PC-9 (cell line): ENCODE results near the gene TRIM74. TPM values are rescaled to one million over a fixed set of nuclear protein-coding genes. Genes with fewer than 3 reads are reported as not detected.
"Not testable (repeated sequence)": the region's sequence is repeated elsewhere in the genome, so short reads cannot be mapped to it uniquely, and the experiment has no call there.

ENCODE experiments used
- Bru-seq: library from RNA; stranded (reverse); fragments of 400-500 nt; gene quantifications from one replicate; lab custom pipeline; 2021; lab: Mats Ljungman, UMichigan
- BruChase-seq, 2 experiments: library from RNA; stranded (reverse); fragments of 400-500 nt; gene quantifications; one replicate each; lab custom pipeline; 2021; lab: Mats Ljungman, UMichigan
- BruUV-seq: library from RNA; stranded (reverse); fragments of 400-500 nt; replicated peaks from 2 replicates; lab custom pipeline; 2021; lab: Mats Ljungman, UMichigan
- CTCF ChIA-PET: fragments of 300-600 bp; sonication (Branson Sonifier 250); formaldehyde crosslinking; loops from one replicate; lab custom pipeline; 2022; ENCODE audit warnings: antibody characterized with exemption; lab: Charles Lee
- POLR2A ChIA-PET: fragments of 300-600 bp; sonication (Branson Sonifier 250); formaldehyde crosslinking; loops from one replicate; lab custom pipeline; 2022; ENCODE audit warnings: antibody characterized with exemption; ENCODE audit not compliant: unreplicated experiment; lab: Charles Lee
- DNase-seq, 2 experiments: peaks; one replicate each; pipeline versions ENCODE4 v3.0.0 to v3.0.0-alpha.2; 2015 to 2022; ENCODE audit warnings: mixed read lengths in 1 of 2
- H2AFZ ChIP-seq: fragments of 200-600 bp; sonication (generic); 2 replicates; pipeline ENCODE4 v1.8.1; 2017; ENCODE audit warnings: antibody characterized with exemption
- H3F3A ChIP-seq: fragments of 200-600 bp; sonication (generic); 2 replicates; pipeline ENCODE4 v1.8.1; 2017; ENCODE audit warnings: antibody characterized with exemption, mild to moderate bottlenecking, low read depth; ENCODE audit not compliant: insufficient read depth
- H3K27ac ChIP-seq: fragments of 200-600 bp; sonication (generic); 2 replicates; pipeline ENCODE4 v1.6.1; 2016; ENCODE audit warnings: mixed run types
- H3K27me3 ChIP-seq: fragments of 200-600 bp; sonication (generic); 2 replicates; pipeline ENCODE4 v1.6.1; 2016; ENCODE audit warnings: low read depth, mixed run types; ENCODE audit not compliant: insufficient read depth
- H3K36me3 ChIP-seq: fragments of 200-600 bp; sonication (generic); 2 replicates; pipeline ENCODE4 v1.6.1; 2016; ENCODE audit warnings: low read depth, mixed run types
- H3K4me1 ChIP-seq: fragments of 200-600 bp; sonication (generic); replicated peaks from 2 replicates; pipeline ENCODE4 v1.6.1; 2016; ENCODE audit warnings: mixed run types; ENCODE audit not compliant: insufficient read depth
- H3K4me2 ChIP-seq: fragments of 200-600 bp; sonication (generic); 2 replicates; pipeline ENCODE4 v1.6.1; 2017; ENCODE audit warnings: mixed run types
- H3K4me3 ChIP-seq: fragments of 200-600 bp; sonication (generic); 2 replicates; pipeline ENCODE4 v1.6.1; 2016; ENCODE audit warnings: mixed run types
- H3K79me2 ChIP-seq: fragments of 200-600 bp; sonication (generic); 2 replicates; pipeline ENCODE4 v1.6.1; 2017; ENCODE audit warnings: low read depth, mixed run types
- H3K9me2 ChIP-seq: fragments of 200-600 bp; sonication (generic); 2 replicates; pipeline ENCODE4 v1.8.1; 2017; ENCODE audit warnings: mild to moderate bottlenecking; ENCODE audit not compliant: insufficient read depth
- H3K9me3 ChIP-seq: fragments of 200-600 bp; sonication (generic); 2 replicates; pipeline ENCODE4 v1.8.1; 2016; ENCODE audit warnings: low read depth; ENCODE audit not compliant: insufficient read depth
- H4K20me1 ChIP-seq: fragments of 200-600 bp; sonication (generic); 2 replicates; pipeline ENCODE4 v1.8.1; 2017; ENCODE audit not compliant: insufficient read depth
- intact Hi-C: fragments of 100-400 bp; cut with micrococcal nuclease; formaldehyde crosslinking; loops from one replicate; pipeline ENCODE4 v1.10.0; 2022; ENCODE audit not compliant: unreplicated experiment
- long read RNA-seq: library from polyadenylated mRNA; stranded (forward); transcript quantifications from one replicate; pipeline ENCODE4 v2.0.0, GENCODE V29; 2022
- total RNA-seq: library from RNA; stranded (reverse); gene quantifications from 2 replicates; pipeline ENCODE4 v1.2.3, GENCODE V29; 2021

The TRIM74 gene
- total RNA-seq = 1.2 and 2.6 TPM in 2 replicates
- percentile 37 among the genes with signal in this experiment for Bru-seq, nascent RNA
- BruChase-seq, experiment 1, labeled RNA remaining after a 2-hour chase = percentile 53 among the genes with signal in this experiment
- percentile 50 among the genes with signal in this experiment for BruChase-seq, experiment 2, labeled RNA remaining after a 6-hour chase
- long read RNA-seq, partial matches to known transcripts = 0 of 1 reads
- long read RNA-seq, other reads (novel, unspliced or antisense) = 1 of 1 reads

DNA sequence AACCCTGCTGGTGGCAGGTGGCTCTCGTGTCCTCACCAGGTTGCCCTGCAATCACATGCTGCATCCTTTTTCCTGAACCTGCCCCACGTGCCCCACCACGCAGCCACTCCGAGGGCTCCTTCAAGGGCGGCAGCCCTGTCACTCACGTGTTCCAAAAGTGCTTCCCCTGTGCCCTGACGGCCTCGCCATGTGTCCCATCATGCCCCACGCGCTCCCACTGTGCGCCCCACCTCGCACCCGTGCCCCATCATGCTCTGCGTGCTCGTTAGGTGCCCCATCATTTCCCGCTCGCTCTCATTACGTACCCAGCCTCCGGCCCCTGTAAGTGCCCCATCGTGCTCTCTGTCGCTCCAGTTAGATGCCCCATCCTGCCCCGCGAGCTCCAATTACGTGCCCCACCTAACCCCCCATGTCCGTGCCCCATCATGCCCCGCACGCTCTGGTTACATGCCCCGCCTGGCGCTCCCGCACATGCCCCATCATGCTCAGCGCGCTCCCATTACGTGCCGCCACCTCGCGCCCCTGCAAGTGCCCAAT, at the start of gene TRIM74:
TSS of gene TRIM74 (minus strand) at position 487 of the 537 bp plus-strand sequence. CDS start 3,309 bp downstream, outside the sequence.
- H3K27me3 ChIP-seq, CTCF ChIA-PET, H4K20me1 ChIP-seq, H3K4me1 ChIP-seq, POLR2A ChIA-PET, H2AFZ ChIP-seq, H3K4me3 ChIP-seq, H3K36me3 ChIP-seq, BruUV-seq, DNase-seq, H3K4me2 ChIP-seq, H3K79me2 ChIP-seq, H3K27ac ChIP-seq, H3K9me2 ChIP-seq, H3K9me3 ChIP-seq, H3F3A ChIP-seq, intact Hi-C loops: not testable (repeated sequence)

DNA sequence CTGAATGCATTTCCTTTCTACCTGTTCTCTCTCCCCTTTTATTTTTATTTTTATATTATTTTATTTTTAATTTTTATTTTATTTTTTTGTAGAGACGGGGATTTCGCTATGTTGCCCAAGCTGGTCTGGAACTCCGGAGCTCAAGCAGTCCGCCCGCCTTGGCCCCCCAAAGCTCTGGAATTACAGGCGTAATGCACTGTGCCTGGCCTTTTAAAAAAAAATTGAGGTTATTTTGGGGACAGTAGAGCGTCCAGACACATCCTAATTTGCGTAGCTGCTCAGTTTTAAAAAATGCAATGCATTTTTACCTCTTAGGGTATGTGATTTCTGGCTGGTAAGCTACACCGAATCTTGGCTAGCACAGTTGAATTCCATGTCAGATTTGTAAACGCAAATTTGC, 37.2 kb upstream of the TRIM74 start:
- H3K36me3 ChIP-seq, H3K27ac ChIP-seq, H3F3A ChIP-seq, H4K20me1 ChIP-seq, H3K9me2 ChIP-seq, H2AFZ ChIP-seq, BruUV-seq, intact Hi-C loops, H3K9me3 ChIP-seq, POLR2A ChIA-PET, H3K4me1 ChIP-seq, CTCF ChIA-PET, H3K79me2 ChIP-seq, H3K27me3 ChIP-seq: not testable (repeated sequence)
- Histone ChIP-seq H3K4me3 (peak overlapping the region; percentile 67; the same call in 1 of the 2 replicates), H3K4me2 (peak overlapping the region; percentile 92)
- peak in 1 of 2 experiments; percentile 13 for DNase-seq

DNA sequence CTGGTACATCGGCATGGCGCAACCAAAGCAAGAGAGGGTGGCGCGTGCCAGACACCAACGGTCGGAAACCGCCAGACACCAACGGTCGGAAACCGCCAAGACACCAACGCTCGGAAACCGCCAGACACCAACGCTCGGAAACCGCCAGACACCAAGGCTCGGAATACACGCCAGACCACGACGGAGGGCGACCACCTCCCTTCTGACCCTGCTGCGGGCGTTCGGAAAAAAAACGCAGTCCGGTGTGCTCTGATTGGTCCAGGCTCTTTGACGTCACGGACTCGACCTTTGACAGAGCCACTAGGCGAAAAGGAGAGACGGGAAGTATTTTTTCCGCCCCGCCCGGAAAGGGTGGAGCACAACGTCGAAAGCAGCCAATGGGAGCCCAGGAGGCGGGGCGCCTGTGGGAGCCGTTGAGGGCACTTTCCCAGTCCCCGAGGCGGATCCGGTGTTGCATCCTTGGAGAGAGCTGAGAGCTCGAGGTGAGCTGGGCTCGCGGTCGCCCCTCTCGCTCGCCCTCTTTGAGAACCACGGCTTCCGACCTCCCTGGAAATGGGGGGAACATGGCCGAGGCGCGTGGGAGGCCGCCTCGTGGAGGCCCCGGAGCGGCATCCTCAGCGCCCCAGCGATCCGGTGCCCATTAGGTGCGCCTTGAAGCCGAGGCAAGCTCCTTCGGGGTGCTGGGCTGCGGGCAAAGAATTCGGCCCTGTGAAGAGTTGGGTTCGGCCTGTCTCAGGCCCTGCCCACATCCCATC, 36.6 kb upstream of the TRIM74 start:
- POLR2A ChIA-PET = not testable (repeated sequence)

DNA sequence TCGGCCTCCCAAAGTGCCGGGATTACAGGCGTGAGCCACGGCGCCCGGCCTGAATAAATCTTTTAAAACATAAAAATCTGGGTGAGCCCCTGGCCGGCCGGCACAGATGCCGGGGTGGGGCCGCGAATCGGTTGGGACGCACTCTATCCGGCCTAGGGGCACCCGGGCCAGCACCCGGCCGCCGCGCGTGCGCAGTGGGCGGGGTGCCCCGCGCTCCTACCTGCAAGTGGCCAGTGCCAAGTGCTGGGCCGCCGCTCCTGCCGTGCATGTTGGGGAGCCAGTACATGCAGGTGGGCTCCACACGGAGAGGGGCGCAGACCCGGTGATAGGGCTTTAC, 36.1 kb upstream of the TRIM74 start:
- peak overlapping the region; percentile 57; the same call in 1 of the 2 replicates for H3K4me3 ChIP-seq
- H3K4me1 ChIP-seq, CTCF ChIA-PET, H4K20me1 ChIP-seq, H3K9me2 ChIP-seq, H3K27me3 ChIP-seq, intact Hi-C loops, H3K9me3 ChIP-seq, H3F3A ChIP-seq, H3K36me3 ChIP-seq, H3K79me2 ChIP-seq, POLR2A ChIA-PET: not testable (repeated sequence)
- H3K27ac ChIP-seq = peak overlapping the region; percentile 78; the same call in 1 of the 2 replicates
- TSS peak; percentile 85 for BruUV-seq
- peak overlapping the region; percentile 75 for H2AFZ ChIP-seq
- DNase-seq = peak in 1 of 2 experiments; percentile 85
- peak overlapping the region; percentile 10; the same call in 1 of the 2 replicates for H3K4me2 ChIP-seq

More for the DNA sequence above, 36.6 kb upstream of the TRIM74 start:
- H3K4me1 ChIP-seq, H3K9me3 ChIP-seq, H3K27me3 ChIP-seq, H3K36me3 ChIP-seq, CTCF ChIA-PET, H3K9me2 ChIP-seq, H4K20me1 ChIP-seq, BruUV-seq, intact Hi-C loops, H3K79me2 ChIP-seq, H3F3A ChIP-seq: not testable (repeated sequence)
- Histone ChIP-seq H3K4me2 (peak overlapping the region; percentile 33; the same call in 1 of the 2 replicates), H3K27ac (peak overlapping the region; percentile 78), H3K4me3 (peak overlapping the region; percentile 57; the same call in 1 of the 2 replicates), H2AFZ (peak overlapping the region; percentile 77)
- DNase-seq = peak; percentile 72 to 92

DNA sequence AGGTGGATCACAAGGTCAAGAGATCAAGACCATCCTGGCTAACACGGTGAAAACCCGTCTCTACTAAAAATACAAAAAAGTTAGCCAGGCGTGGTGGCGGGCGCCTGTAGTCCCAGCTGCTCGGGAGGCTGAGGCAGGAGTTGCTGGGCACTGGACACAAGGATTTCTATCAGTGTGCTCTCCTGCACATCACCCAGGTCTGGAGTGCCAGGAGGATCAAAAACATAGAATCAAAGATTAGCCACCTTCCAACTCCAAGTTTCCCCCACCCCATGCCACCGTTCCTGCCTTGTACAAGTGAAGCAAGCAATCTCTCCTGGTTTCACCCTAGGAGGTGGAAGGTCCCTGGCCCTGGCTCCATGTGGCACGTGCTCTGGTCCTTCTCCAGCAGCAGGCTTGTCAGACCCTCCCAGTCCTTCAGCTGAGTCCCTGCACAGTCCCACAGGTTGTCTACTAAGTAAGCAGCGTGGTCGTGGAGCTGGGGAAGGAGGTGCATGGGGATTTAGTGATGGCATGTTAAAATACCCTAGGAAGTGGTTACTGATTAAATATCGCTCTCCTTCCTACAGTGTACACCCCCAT, 28.7 kb upstream of the TRIM74 start:
- H3F3A ChIP-seq, H3K36me3 ChIP-seq, DNase-seq, H2AFZ ChIP-seq, H3K9me2 ChIP-seq, H3K79me2 ChIP-seq, intact Hi-C loops, CTCF ChIA-PET, H3K4me1 ChIP-seq, H3K27me3 ChIP-seq, H4K20me1 ChIP-seq, POLR2A ChIA-PET, H3K9me3 ChIP-seq, H3K27ac ChIP-seq, H3K4me2 ChIP-seq, H3K4me3 ChIP-seq: not testable (repeated sequence)
- BruUV-seq = TSS peak; percentile 1

DNA sequence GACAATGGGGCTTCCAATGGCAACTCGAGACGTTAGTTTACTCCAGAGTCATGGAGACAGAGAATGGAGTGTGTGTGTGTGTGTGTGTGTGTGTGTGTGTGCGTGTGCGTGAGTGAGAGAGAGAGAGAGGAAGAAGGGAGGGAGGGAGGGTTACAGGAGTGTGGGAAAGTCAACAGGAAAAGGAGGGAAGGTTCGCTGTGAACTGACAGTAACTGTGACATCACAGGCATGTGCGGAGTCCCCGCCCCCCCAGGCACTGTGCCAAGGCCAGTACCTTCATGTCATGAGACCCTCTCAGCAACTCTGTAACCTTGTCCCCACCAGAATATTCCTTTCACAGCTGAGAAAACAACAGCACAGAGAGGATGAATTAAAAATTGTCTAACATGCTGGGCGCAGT, 28.2 kb upstream of the TRIM74 start:
- CTCF ChIA-PET, H3K27me3 ChIP-seq, H3K79me2 ChIP-seq, H3K9me3 ChIP-seq, DNase-seq, intact Hi-C loops, H3K4me3 ChIP-seq, H3F3A ChIP-seq, H4K20me1 ChIP-seq, POLR2A ChIA-PET, H3K4me1 ChIP-seq, BruUV-seq, H3K36me3 ChIP-seq, H3K27ac ChIP-seq, H3K4me2 ChIP-seq, H3K9me2 ChIP-seq, H2AFZ ChIP-seq: not testable (repeated sequence)

DNA sequence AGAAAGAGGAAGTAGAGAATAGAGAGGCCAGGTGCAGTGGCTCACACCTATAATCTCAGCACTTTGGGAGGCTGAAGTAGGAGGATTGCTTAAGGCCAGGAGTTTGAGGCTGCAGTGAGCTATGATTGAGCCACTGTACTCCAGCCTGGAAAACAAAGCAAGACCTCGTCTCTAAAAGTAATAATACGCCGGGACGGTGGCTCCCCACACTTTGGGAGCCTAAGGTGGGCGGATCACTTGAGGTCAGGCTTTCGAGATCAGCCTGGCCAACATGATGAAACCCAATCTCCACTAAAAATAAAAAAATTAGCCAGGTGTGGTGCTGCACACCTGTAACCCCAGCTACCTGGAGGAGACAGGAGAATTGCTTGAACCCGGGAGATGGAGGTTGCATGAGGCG, 26.2 kb upstream of the TRIM74 start:
- intact Hi-C loops, POLR2A ChIA-PET: not testable (repeated sequence)

More for the DNA sequence above, 26.2 kb upstream of the TRIM74 start:
- BruUV-seq, H3K4me3 ChIP-seq, H3K79me2 ChIP-seq, H2AFZ ChIP-seq, DNase-seq, H3K4me2 ChIP-seq, H4K20me1 ChIP-seq, H3K36me3 ChIP-seq, H3K9me3 ChIP-seq, H3F3A ChIP-seq, H3K27ac ChIP-seq, H3K27me3 ChIP-seq, CTCF ChIA-PET, H3K9me2 ChIP-seq, H3K4me1 ChIP-seq: not testable (repeated sequence)
